ENCODE results near the gene DNAJB12.
"Not testable (repeated sequence)": the region's sequence is repeated elsewhere in the genome, so short reads cannot be mapped to it uniquely, and the experiment has no call there.

Gene DNAJB12

GRCh38 chr10:72303424-72304128 is 51.1 kb downstream of the DNAJB12 start:
- WGBS, 2 experiments (ENCODE audit: insufficient coverage in 2 of 2), result 88 to 90% methylated on average over 8 of the region's 8 CpGs

GRCh38 chr10:72298592-72299519 is 55.9 kb downstream of the DNAJB12 start:
- 92 to 93% methylated on average over 13 to 14 of the region's 16 CpGs for WGBS, 2 experiments (ENCODE audit: insufficient coverage in 2 of 2)
- no peak overlapping the region for H3K4me3 ChIP-seq (ENCODE audit: extremely low read depth, insufficient read depth, low read length, poor library complexity, severe bottlenecking)

More at GRCh38 chr10:72303424-72304128, 51.1 kb downstream of the DNAJB12 start:
- no peaks in the 10 kb centered on the region for H3K4me1 ChIP-seq (ENCODE audit: control insufficient read depth, insufficient read depth, low read length, poor library complexity, severe bottlenecking)
- H3K4me3 ChIP-seq (ENCODE audit: extremely low read depth, insufficient read depth, low read length, poor library complexity, severe bottlenecking), result no peak overlapping the region
- H3K9me3 ChIP-seq (ENCODE audit: control insufficient read depth, low read length), result no peaks in the 10 kb centered on the region
- no peaks in the 10 kb centered on the region for H3K36me3 ChIP-seq (ENCODE audit: control insufficient read depth, insufficient read depth, low read length)
- H3K27ac ChIP-seq (ENCODE audit: low read depth, low read length, severe bottlenecking), result no peak overlapping the region

GRCh38 chr10:72297805-72298591 is 56.7 kb downstream of the DNAJB12 start:
- WGBS, 2 experiments (ENCODE audit: insufficient coverage in 2 of 2), result 8 to 11% methylated on average over 41 to 55 of the region's 55 CpGs
- no peaks in the 10 kb centered on the region for H3K9me3 ChIP-seq (ENCODE audit: control insufficient read depth, low read length)
- H3K27ac ChIP-seq (ENCODE audit: low read depth, low read length, severe bottlenecking), result peak overlapping the region; percentile 89
- H3K36me3 ChIP-seq (ENCODE audit: control insufficient read depth, insufficient read depth, low read length), result no peaks in the 10 kb centered on the region
- peaks cover 4% of the 10 kb centered on the region for H3K4me1 ChIP-seq (ENCODE audit: control insufficient read depth, insufficient read depth, low read length, poor library complexity, severe bottlenecking)
- H3K4me3 ChIP-seq (ENCODE audit: extremely low read depth, insufficient read depth, low read length, poor library complexity, severe bottlenecking), result peak overlapping the region; percentile 59

More at GRCh38 chr10:72298592-72299519, 55.9 kb downstream of the DNAJB12 start:
- Histone ChIP-seq H3K9me3 (ENCODE audit: control insufficient read depth, low read length) (no peaks in the 10 kb centered on the region), H3K27ac (ENCODE audit: low read depth, low read length, severe bottlenecking) (peak overlapping the region; percentile 89), H3K36me3 (ENCODE audit: control insufficient read depth, insufficient read depth, low read length) (no peaks in the 10 kb centered on the region), H3K4me1 (ENCODE audit: control insufficient read depth, insufficient read depth, low read length, poor library complexity, severe bottlenecking) (peaks cover 4% of the 10 kb centered on the region)

GRCh38 chr10:72297281-72297804 is 57.4 kb downstream of the DNAJB12 start:
- Histone ChIP-seq H3K9me3 (ENCODE audit: control insufficient read depth, low read length) (no peaks in the 10 kb centered on the region), H3K4me1 (ENCODE audit: control insufficient read depth, insufficient read depth, low read length, poor library complexity, severe bottlenecking) (peaks cover 4% of the 10 kb centered on the region), H3K4me3 (ENCODE audit: extremely low read depth, insufficient read depth, low read length, poor library complexity, severe bottlenecking) (peak overlapping the region; percentile 59), H3K36me3 (ENCODE audit: control insufficient read depth, insufficient read depth, low read length) (no peaks in the 10 kb centered on the region), H3K27ac (ENCODE audit: low read depth, low read length, severe bottlenecking) (peak overlapping the region; percentile 89)
- 13 to 23% methylated on average over 20 to 30 of the region's 30 CpGs for WGBS, 2 experiments (ENCODE audit: insufficient coverage in 2 of 2)

DNA sequence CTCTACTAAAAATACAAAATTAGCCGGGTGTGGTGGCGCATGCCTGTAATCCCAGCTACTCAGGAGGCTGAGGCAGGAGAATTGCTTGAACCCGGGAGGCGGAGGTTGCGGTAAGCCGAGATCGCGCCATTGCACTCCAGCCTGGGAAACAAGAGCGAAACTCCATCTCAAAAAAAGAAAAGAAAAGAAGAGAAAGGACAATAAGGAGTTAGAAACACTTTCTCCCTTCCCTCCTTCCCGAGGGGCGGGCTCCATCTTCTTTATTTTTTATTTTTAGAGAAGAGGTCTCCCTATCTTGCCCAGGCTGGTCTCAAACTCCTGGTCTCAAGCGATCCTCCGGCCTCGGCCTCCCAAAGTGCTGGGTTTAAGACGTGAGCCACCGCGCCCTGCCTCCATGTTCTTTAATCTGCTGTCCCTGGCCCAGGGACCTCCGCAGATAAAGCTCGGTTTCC is 57.9 kb downstream of the DNAJB12 start:
- H3K4me1 ChIP-seq (ENCODE audit: control insufficient read depth, insufficient read depth, low read length, poor library complexity, severe bottlenecking); H3K36me3 ChIP-seq (ENCODE audit: control insufficient read depth, insufficient read depth, low read length); H3K9me3 ChIP-seq (ENCODE audit: control insufficient read depth, low read length); H3K27ac ChIP-seq (ENCODE audit: low read depth, low read length, severe bottlenecking): not testable (repeated sequence)
- WGBS, 2 experiments (ENCODE audit: insufficient coverage in 2 of 2), result 84 to 94% methylated on average over 8 of the region's 19 CpGs
- H3K4me3 ChIP-seq (ENCODE audit: extremely low read depth, insufficient read depth, low read length, poor library complexity, severe bottlenecking), result peak overlapping the region; percentile 59

DNA sequence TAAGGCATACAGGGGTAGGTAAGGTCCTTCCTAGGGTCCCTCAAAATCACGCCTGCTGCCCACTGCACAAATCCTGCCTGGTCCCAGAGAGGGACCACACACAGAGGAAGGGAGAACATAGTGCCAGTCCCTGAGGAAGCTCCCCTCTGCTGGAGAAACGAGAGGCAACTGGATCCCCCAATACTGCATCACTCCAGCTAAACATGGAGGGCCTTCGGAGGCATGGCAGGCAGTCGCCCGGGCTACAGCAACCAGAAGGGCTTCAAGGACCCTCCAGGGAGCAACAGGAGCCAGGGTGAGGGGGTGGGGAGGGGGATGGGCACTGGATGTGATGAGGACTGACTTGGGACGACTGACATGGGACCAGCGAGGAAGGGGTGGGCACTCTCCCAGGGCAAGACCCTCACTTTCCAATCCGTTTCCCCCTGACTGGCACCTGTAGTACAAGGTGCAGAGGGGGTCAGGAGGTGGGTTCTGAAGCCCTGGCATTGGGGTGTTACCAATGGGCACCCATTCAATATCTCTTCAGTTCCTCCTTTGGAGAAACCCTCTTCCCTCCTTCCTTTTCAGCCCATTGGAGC is 59.3 kb downstream of the DNAJB12 start:
- Histone ChIP-seq H3K4me1 (ENCODE audit: control insufficient read depth, insufficient read depth, low read length, poor library complexity, severe bottlenecking) (peaks cover 4% of the 10 kb centered on the region), H3K9me3 (ENCODE audit: control insufficient read depth, low read length) (no peaks in the 10 kb centered on the region), H3K36me3 (ENCODE audit: control insufficient read depth, insufficient read depth, low read length) (no peaks in the 10 kb centered on the region), H3K4me3 (ENCODE audit: extremely low read depth, insufficient read depth, low read length, poor library complexity, severe bottlenecking) (no peak overlapping the region), H3K27ac (ENCODE audit: low read depth, low read length, severe bottlenecking) (no peak overlapping the region)
- 76 to 81% methylated on average over 8 of the region's 8 CpGs for WGBS, 2 experiments (ENCODE audit: insufficient coverage in 2 of 2)

DNA sequence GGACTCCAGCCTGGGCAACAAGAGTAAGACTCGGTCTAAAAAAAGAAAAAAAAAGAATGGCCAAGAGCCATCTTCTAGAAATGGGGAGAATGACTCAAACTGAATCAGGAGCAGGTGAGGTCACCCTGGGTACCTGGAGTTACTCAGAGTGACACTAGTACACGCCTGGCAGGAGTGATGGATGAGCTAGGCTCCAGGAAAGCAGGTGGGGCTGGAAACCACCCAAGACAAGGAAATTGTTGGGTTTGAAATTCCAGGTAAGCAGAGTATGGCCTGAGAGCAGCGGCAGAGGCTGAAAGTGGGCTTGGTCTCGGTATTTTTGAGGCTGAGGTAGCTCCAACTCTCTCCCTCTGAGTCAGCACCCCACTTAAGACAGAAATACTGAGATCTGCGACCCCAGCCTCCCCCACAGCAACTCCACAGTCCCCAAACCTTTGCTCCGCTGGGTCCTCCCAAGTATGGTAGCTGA is 62.5 kb downstream of the DNAJB12 start:
- WGBS, 2 experiments (ENCODE audit: insufficient coverage in 2 of 2), result 94 to 100% methylated on average over 3 to 4 of the region's 6 CpGs
- Histone ChIP-seq H3K4me3 (ENCODE audit: extremely low read depth, insufficient read depth, low read length, poor library complexity, severe bottlenecking) (no peak overlapping the region), H3K36me3 (ENCODE audit: control insufficient read depth, insufficient read depth, low read length) (no peaks in the 10 kb centered on the region), H3K9me3 (ENCODE audit: control insufficient read depth, low read length) (no peaks in the 10 kb centered on the region), H3K4me1 (ENCODE audit: control insufficient read depth, insufficient read depth, low read length, poor library complexity, severe bottlenecking) (no peaks in the 10 kb centered on the region), H3K27ac (ENCODE audit: low read depth, low read length, severe bottlenecking) (no peak overlapping the region)

- no peak overlapping the region for H3K4me3 ChIP-seq (ENCODE audit: extremely low read depth, insufficient read depth, low read length, poor library complexity, severe bottlenecking)
- 89 to 100% methylated on average over 4 of the region's 4 CpGs for WGBS, 2 experiments (ENCODE audit: insufficient coverage in 2 of 2)
- H3K4me1 ChIP-seq (ENCODE audit: control insufficient read depth, insufficient read depth, low read length, poor library complexity, severe bottlenecking), result peaks cover 3% of the 10 kb centered on the region
- H3K36me3 ChIP-seq (ENCODE audit: control insufficient read depth, insufficient read depth, low read length), result no peaks in the 10 kb centered on the region
- no peak overlapping the region for H3K27ac ChIP-seq (ENCODE audit: low read depth, low read length, severe bottlenecking)
- H3K9me3 ChIP-seq (ENCODE audit: control insufficient read depth, low read length), result no peaks in the 10 kb centered on the region
Measured at GRCh38 chr10:72291019-72291532, 63.6 kb downstream of the DNAJB12 start.

- no peaks in the 10 kb centered on the region for H3K9me3 ChIP-seq (ENCODE audit: control insufficient read depth, low read length)
- H3K36me3 ChIP-seq (ENCODE audit: control insufficient read depth, insufficient read depth, low read length), result no peaks in the 10 kb centered on the region
- no peak overlapping the region for H3K27ac ChIP-seq (ENCODE audit: low read depth, low read length, severe bottlenecking)
- 77 to 94% methylated on average over 12 of the region's 14 CpGs for WGBS, 2 experiments (ENCODE audit: insufficient coverage in 2 of 2)
- peaks cover 6% of the 10 kb centered on the region for H3K4me1 ChIP-seq (ENCODE audit: control insufficient read depth, insufficient read depth, low read length, poor library complexity, severe bottlenecking)
- no peak overlapping the region for H3K4me3 ChIP-seq (ENCODE audit: extremely low read depth, insufficient read depth, low read length, poor library complexity, severe bottlenecking)
Measured at GRCh38 chr10:72285972-72286521, 68.7 kb downstream of the DNAJB12 start.
